OCI-LY3 (cell line): ENCODE results near the gene FLRT1.

Source experiments
- CTCF ChIP-seq: fragments of 200-600, 300-600 bp; sonication (generic); IDR thresholded peaks from 2 replicates; pipeline ENCODE4 v1.5.1; 2014; ENCODE audit warnings: antibody characterized with exemption, low read length, low read depth
- EZH2phosphoT487 ChIP-seq: fragments of 200-600 bp; shearing (Covaris generic); IDR thresholded peaks from 2 replicates; pipeline ENCODE4 v1.6.1; 2018; ENCODE audit warnings: antibody characterized with exemption, mixed run types, low read depth

- no peak for TF ChIP-seq CTCF
- TF ChIP-seq EZH2phosphoT487: no peak
Measured at GRCh38 chr11:64034411-64034811, 1.3 kb upstream of the FLRT1 start.
